HG03103 (cell line): ENCODE measurements around the gene PAIP1.
"Not testable (repeated sequence)": the region's sequence is repeated elsewhere in the genome, so short reads cannot be mapped to it uniquely, and the experiment has no call there.

Experiments
- ATAC-seq: cut with Tn5 transposase; IDR thresholded peaks from one replicate; pipeline ENCODE4 v1.9.1; 2021; ENCODE audit warnings: low read depth; ENCODE audit not compliant: unreplicated experiment

PAIP1 gene

GRCh38 chr5:43556857-43557542 is at the start of gene PAIP1:
Gene PAIP1 (minus strand): TSS chr5:43557077. CDS start chr5:43556846, 231 bp downstream.
- peak; percentile 60 for ATAC-seq

GRCh38 chr5:43606351-43606750 is 49.5 kb upstream of the PAIP1 start:
- ATAC-seq, result no peak

- no peak for ATAC-seq
Observed at GRCh38 chr5:43604699-43605098, 47.8 kb upstream of the PAIP1 start.

DNA sequence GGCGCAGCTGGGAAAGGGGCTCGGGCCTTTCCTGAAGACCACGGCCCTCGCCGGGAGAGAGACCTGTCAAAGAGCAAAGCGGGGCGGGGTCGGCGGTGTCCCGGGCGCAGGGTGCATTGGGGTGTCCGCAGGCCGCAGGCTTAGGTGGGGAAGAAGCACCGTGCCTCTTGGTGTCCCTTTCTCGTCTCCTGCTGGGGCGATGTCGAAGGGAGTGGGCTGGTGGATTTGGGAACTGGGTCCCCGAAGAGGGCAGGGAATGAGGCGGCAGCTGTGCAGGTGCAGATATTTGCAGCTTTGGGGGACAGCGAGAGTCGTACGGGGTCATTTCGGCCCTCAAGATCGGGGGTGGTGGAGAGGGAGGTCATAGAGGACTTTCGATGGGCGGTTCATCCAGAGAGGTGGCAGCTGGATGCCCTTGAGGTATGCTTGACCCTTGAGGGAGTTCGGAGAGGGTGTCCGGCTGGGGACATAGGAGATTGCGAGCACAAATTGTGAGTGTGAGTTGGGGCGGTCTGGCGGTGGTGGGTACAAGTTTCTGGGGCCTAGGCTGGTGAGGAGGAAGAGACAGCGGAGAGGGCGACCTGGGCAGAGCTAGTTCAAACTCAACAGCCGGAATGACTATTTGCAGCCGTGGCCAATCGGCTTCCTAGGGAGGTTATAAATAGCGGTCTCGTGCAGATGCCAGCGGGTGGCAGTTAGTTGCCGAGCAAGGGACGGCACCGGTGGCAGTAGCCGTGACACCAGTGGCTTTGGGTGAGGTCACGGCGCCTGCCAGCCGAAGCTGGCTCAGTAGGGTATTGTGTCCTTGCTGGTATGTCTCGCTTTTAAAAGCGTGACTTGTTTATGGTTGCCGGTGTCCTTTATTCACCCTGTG is 46.7 kb upstream of the PAIP1 start:
- peak; percentile 33 for ATAC-seq

GRCh38 chr5:43602461-43603343 is 45.8 kb upstream of the PAIP1 start, which contains the start of gene NNT:
Gene NNT (plus strand): TSS chr5:43603180. CDS start chr5:43609196, 6,016 bp downstream.
- ATAC-seq, result peak; percentile 75

- no peak for ATAC-seq
Observed at GRCh38 chr5:43601454-43602260, 44.8 kb upstream of the PAIP1 start.

DNA sequence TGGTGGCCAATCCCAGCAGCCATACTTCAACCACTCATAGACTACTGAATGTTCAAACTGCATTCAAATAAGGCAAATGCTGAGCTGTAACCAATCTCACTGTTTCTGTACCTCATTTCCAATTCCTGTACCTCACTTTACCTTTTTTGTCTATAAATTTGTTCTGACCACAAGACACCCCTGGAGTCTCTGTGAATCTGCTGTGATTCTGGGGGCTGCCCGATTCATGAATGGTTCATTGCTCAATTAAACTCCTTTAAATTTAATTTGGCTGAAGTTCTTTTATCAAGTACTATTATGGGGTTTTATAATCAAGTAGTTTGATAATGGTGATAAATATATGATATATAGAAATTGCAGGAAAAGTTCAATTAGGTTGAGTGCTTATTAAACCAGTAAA is 42.0 kb upstream of the PAIP1 start:
- ATAC-seq, result not testable (repeated sequence)

- ATAC-seq, result no peak
Observed at GRCh38 chr5:43592363-43592762, 35.5 kb upstream of the PAIP1 start.

- ATAC-seq, result no peak
Observed at GRCh38 chr5:43590700-43591099, 33.8 kb upstream of the PAIP1 start.

DNA sequence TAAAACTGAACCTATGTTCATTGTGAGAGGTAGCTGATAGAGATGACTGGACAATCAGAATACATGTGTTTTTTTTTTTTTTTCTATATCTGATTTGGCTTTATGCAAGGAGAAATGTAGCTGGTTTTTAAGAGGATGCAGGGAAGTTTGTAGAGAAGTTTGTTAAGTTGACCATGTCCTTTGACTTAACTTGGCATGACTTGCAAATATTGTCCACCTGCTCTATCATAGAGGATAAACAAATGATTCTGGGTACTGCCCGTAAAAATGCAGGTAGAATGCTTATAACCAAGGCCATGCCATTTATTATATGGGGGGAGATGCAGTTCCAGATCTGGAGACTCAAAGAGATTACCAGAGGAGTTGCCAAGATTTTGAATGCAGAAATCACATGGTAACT is 32.4 kb upstream of the PAIP1 start:
- no peak for ATAC-seq

- no peak for ATAC-seq
Observed at GRCh38 chr5:43588842-43589241, 32.0 kb upstream of the PAIP1 start.

DNA sequence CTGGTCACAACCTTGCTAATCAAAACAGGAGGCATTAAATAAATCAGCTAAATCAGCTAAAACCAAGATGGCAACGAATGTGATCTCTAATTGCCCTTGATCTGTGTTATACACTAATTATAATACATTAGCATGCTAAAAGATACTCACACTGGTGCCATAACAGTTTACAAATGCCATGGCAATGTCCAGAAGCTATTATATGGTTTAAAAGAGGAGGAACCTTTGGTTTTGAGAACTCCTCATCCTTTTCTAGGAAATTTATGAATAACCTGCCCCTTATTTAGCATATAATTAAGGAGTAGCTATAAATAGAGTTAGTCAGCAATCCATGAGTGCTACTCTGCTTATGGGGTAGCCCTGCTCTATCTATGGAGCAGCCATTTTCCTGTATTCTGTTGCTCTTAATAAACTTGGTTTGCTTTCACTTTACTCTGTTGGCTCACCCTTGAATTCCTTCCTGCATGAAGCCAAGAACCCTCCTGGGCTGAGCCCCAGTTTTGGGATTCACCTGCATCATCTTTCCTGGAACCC is 27.4 kb upstream of the PAIP1 start:
- ATAC-seq, result no peak

GRCh38 chr5:43583724-43584123 is 26.8 kb upstream of the PAIP1 start:
- ATAC-seq, result no peak

DNA sequence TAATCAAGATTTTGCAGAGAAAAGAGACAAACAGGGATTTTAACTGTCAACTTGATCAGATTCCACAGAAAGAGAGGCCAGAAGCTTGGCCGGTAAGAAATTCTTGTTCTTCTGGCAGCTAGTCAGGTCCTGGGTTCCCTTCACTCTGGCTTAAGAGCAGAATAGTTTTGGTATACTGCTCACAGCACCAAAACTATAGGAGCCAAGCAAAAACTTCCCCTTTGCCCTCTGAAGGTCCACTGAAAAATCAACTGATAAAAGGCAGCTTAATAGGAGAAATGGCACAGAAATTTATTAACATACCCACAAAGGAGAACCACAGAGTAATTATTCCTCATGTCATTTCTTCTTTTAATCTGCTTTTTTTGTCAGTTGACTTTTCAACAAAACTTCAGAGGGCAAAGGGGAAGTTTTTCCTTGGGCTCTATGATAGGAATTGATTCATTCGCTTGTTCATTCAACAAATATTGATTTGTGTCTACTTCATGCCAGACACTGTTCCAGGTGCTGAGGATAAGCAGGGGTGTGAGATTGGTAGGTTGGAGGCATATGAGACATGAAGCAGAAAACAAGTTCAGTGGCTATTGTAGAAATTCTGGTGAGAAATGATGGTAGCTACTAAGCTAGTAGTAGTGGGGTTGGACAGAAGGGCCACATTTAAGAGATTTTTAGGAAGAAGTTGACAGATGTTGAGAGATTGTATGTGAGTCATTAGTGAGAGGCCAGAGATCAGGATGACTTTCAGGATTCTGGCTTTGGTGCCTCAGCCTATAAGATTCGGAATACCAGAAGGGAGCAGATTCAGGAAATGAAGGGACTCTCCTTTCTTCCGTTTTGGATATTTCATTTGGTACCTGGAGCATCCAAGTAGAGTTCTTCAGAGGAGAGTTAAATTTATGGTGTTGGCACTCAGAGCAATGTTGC is 25.5 kb upstream of the PAIP1 start:
- ATAC-seq, result no peak

DNA sequence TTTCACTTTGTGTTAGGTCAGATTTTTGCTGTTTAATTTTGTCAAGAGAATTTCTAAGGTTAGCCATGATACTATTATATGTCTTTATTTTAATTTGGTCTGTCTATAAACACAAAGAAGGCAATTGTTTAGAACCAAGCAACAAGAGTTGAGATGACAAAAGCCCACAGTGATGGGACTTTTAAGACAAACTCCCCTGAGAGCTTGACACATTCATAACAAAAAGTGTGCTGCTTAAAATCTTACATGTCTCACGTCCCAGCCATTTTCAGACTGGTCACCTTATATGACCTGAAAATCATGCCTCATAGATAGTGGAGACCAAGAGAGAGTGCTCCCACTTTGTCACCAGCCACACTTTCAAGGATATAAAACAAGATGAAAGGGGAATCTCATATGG is 24.5 kb upstream of the PAIP1 start:
- no peak for ATAC-seq

DNA sequence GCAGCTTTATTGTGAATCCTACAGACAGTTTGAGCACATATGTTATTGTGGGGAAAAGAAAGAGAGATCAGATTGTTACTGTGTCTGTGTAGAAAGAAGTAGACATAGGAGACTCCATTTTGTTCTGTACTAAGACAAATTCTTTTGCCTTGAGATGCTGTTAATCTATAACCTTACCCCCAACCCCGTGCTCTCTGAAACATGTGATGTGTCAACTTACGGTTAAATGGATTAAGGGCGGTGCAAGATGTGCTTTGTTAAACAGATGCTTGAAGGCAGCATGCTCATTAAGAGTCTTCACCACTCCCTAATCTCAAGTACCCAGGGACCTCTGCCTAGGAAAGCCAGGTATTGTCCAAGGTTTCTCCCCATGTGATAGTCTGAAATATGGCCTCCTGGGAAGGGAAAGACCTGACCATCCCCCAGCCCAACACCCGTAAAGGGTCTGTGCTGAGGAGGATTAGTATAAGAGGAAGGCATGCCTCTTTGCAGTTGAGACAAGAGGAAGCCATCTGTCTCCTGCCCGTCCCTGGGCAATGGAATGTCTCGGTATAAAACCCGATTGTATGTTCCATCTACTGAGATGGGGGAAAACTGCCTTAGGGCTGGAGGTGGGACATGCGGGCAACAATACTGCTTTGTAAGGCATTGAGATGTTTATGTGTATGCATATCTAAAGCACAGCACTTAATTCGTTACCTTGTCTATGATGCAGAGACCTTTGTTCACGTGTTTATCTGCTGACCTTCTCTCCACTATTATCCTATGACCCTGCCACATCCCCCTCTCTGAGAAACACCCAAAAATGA is 23.7 kb upstream of the PAIP1 start:
- ATAC-seq, result not testable (repeated sequence)

GRCh38 chr5:43573058-43573457 is 16.2 kb upstream of the PAIP1 start:
- no peak for ATAC-seq

GRCh38 chr5:43572357-43572756 is 15.5 kb upstream of the PAIP1 start:
- no peak for ATAC-seq
